ENCODE data around the gene ZNF174. TPM values are rescaled to one million over a fixed set of nuclear protein-coding genes. Genes with fewer than 3 reads are reported as not detected.

Gene ZNF174
- total RNA-seq, 1 donor from 2014 or later = 7.7 TPM

DNA sequence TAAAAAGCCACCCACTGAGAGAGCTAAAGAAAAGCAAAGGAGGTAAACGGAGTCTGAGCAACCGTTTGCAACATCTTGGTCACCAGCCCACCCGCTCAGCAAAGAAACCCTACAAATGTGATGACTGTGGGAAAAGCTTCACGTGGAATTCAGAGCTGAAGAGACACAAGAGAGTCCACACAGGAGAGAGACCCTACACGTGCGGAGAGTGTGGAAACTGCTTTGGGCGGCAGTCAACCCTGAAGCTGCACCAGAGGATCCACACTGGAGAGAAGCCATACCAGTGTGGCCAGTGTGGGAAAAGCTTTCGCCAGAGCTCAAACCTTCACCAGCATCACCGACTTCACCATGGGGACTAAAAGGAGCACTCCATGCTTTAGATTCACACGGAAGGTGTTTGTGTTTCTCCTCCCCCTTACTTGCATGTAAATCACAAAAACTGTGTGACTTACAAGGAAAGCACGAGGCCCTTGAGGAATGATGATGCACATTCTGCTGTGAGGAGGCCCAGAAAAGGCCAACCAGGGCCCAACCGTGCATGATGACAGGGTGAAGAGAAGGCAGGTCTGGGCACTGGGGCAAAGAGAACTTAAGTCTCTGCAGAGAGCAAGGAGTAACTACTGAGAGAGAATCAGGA lies 7.7 kb downstream of the ZNF174 start:
- DNase-seq (no peak), ATAC-seq (no peak)
- no peaks in the 10 kb centered on the region for H3K27me3 ChIP-seq
- no peak overlapping the region for H3K4me3 ChIP-seq
- no peak overlapping the region for H3K27ac ChIP-seq
- peaks cover 28% of the 10 kb centered on the region for H3K36me3 ChIP-seq
- intact Hi-C loops (cut with DNase I) = no loop called here
- H3K4me1 ChIP-seq = no peaks in the 10 kb centered on the region
- no peak for TF ChIP-seq CTCF (IDR thresholded peaks at IDR 0.05)
- peaks cover 78% of the 10 kb centered on the region for H3K9me3 ChIP-seq

DNA sequence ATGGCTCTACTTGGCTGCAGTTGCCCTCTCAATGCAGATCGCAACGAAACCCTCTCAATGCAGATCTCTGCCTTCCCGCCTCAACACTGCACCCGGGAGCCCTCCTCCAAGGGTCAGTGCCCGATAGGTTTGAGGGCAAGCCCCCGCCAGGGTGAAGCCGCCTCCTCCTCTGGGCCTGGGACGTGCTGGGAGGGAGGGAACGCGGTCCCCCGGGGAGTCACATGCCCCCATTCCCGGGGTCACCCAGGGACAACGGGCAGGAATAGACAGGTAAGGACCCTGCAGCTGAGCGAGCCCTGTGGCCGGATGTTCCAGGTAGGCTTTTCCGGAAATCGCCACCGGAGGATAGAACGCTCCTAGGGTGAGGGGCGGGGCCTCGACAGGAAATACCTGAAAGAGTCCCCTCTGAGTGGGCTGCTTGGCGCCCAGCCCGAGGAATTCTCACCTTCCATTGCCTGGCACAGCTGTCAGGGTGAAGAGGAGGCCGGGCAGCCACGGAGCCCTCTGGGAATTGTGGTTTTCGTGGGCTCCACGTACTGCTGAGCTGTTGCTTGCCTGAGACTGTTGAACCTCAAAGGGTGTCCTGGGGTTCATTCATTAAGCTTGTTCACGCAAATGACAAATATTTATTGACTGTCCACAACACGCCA lies 12.8 kb downstream of the ZNF174 start:
- TF ChIP-seq CTCF (IDR thresholded peaks at IDR 0.05) = no peak
- no peak for DNase-seq
- H3K4me1 ChIP-seq = no peaks in the 10 kb centered on the region
- H3K27ac ChIP-seq = no peak overlapping the region
- peaks cover 50% of the 10 kb centered on the region for H3K9me3 ChIP-seq
- H3K27me3 ChIP-seq = no peaks in the 10 kb centered on the region
- no peaks in the 10 kb centered on the region for H3K36me3 ChIP-seq
- intact Hi-C loops (cut with DNase I) = no loop called here
- no peak for ATAC-seq
- H3K4me3 ChIP-seq = no peak overlapping the region

DNA sequence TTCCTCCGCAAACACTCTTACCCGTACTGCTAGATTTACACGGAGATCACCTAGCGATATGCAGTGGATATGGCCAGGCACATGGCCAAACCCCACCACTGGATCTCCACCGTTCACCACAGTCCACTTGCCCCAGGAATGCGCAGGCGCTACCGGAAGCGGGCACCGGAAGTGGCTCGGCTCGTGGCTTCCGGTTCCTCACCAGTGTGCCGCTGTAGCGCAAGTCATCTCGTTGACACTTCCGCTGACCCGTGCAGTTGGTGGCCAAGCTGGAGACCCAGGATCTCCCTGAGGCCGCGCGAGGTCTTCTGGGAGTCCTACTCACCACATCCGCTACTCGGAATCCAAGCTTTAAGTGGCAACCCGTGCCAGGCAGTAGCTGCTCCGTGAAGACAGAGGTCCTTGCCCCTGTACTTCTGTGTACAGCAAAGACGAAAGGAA lies 30.8 kb downstream of the ZNF174 start:
- H3K4me1 ChIP-seq = no peaks in the 10 kb centered on the region

GRCh38 chr16:3434373-3434772 lies 33.4 kb downstream of the ZNF174 start:
- no peak overlapping the region for H3K27ac ChIP-seq
- TF ChIP-seq CTCF (IDR thresholded peaks at IDR 0.05) = no peak
- H3K9me3 ChIP-seq = peaks cover under 1% of the 10 kb centered on the region
- intact Hi-C loops (cut with DNase I) = no loop called here
- ATAC-seq (no peak), DNase-seq (no peak)
- H3K4me1 ChIP-seq = no peaks in the 10 kb centered on the region
- no peak overlapping the region for H3K4me3 ChIP-seq
- H3K27me3 ChIP-seq = no peaks in the 10 kb centered on the region
- peaks cover 4% of the 10 kb centered on the region for H3K36me3 ChIP-seq

More for the DNA sequence above, 30.8 kb downstream of the ZNF174 start:
- Histone ChIP-seq H3K4me3 (peak overlapping the region; percentile 25), H3K9me3 (no peaks in the 10 kb centered on the region), H3K27ac (no peak overlapping the region), H3K27me3 (no peaks in the 10 kb centered on the region), H3K36me3 (peaks cover 3% of the 10 kb centered on the region)
- TF ChIP-seq CTCF (IDR thresholded peaks at IDR 0.05) = no peak
- ATAC-seq (peak; percentile 61), DNase-seq (peak; percentile 68)
- intact Hi-C loops (cut with DNase I) = no loop called here

- ATAC-seq (no peak), DNase-seq (no peak)
- Histone ChIP-seq H3K27me3 (no peaks in the 10 kb centered on the region), H3K27ac (no peak overlapping the region), H3K9me3 (peaks cover 6% of the 10 kb centered on the region), H3K4me3 (no peak overlapping the region), H3K36me3 (peaks cover 4% of the 10 kb centered on the region), H3K4me1 (no peaks in the 10 kb centered on the region)
- TF ChIP-seq CTCF (IDR thresholded peaks at IDR 0.05) = no peak
- intact Hi-C loops (cut with DNase I) = no loop called here
Measured at GRCh38 chr16:3439637-3440036, 38.6 kb downstream of the ZNF174 start.
